ENCODE data around the gene CDH2. TPM values are rescaled to one million over a fixed set of nuclear protein-coding genes. Genes with fewer than 3 reads are reported as not detected.

Gene CDH2
- total and polyA plus RNA-seq, 2 experiments from 2014 or later: 14.7 to 36.9 TPM

- Mint-ChIP-seq H3K4me3 (no peak overlapping the region), H3K27ac (no peak overlapping the region), H3K27me3 (ENCODE audit: insufficient read depth, low read depth, poor library complexity) (no peaks in the 10 kb centered on the region), H3K36me3 (ENCODE audit: low read depth) (no peaks in the 10 kb centered on the region), H3K9me3 (no peaks in the 10 kb centered on the region), H3K4me1 (peaks cover 16% of the 10 kb centered on the region)
- no peaks in the 10 kb centered on the region for H3K36me3 ChIP-seq (ENCODE audit: insufficient read depth)
- DNase-seq (ENCODE audit: low spot score) (no peak), ATAC-seq (no peak)
- H3K4me2 ChIP-seq: no peak overlapping the region
- H3K9me2 ChIP-seq (ENCODE audit: insufficient read depth): no peaks in the 10 kb centered on the region
- H3K4me1 ChIP-seq (ENCODE audit: insufficient read depth): peaks cover 10% of the 10 kb centered on the region; the same call in 1 of the 2 replicates
- H2AFZ ChIP-seq: no peak overlapping the region
- no peaks in the 10 kb centered on the region for H3K27me3 ChIP-seq (ENCODE audit: insufficient read depth)
- no peaks in the 10 kb centered on the region for H4K20me1 ChIP-seq (replicated peaks; ENCODE audit: insufficient read depth)
- no peaks in the 10 kb centered on the region for H3F3A ChIP-seq (replicated peaks; ENCODE audit: low read depth)
- no peak overlapping the region for H3K27ac ChIP-seq (ENCODE audit: low read depth)
- H3K79me2 ChIP-seq (replicated peaks; ENCODE audit: insufficient read depth): no peaks in the 10 kb centered on the region
- no peak overlapping the region for H3K4me3 ChIP-seq
- no peak for TF ChIP-seq ZNF331 (CRISPR knock-in tag; IDR thresholded peaks at IDR 0.05; ENCODE audit: low read depth)
- no peak for TF ChIP-seq JUNB (IDR thresholded peaks at IDR 0.05; ENCODE audit: unreplicated experiment)
- TF ChIP-seq ETS1 (IDR thresholded peaks at IDR 0.05): no peak
- no peak for TF ChIP-seq NANOG (IDR thresholded peaks at IDR 0.05; ENCODE audit: borderline replicate concordance)
- TF ChIP-seq ZNF114 (CRISPR knock-in tag; IDR thresholded peaks at IDR 0.05): no peak
- TF ChIP-seq, protein P1, sequence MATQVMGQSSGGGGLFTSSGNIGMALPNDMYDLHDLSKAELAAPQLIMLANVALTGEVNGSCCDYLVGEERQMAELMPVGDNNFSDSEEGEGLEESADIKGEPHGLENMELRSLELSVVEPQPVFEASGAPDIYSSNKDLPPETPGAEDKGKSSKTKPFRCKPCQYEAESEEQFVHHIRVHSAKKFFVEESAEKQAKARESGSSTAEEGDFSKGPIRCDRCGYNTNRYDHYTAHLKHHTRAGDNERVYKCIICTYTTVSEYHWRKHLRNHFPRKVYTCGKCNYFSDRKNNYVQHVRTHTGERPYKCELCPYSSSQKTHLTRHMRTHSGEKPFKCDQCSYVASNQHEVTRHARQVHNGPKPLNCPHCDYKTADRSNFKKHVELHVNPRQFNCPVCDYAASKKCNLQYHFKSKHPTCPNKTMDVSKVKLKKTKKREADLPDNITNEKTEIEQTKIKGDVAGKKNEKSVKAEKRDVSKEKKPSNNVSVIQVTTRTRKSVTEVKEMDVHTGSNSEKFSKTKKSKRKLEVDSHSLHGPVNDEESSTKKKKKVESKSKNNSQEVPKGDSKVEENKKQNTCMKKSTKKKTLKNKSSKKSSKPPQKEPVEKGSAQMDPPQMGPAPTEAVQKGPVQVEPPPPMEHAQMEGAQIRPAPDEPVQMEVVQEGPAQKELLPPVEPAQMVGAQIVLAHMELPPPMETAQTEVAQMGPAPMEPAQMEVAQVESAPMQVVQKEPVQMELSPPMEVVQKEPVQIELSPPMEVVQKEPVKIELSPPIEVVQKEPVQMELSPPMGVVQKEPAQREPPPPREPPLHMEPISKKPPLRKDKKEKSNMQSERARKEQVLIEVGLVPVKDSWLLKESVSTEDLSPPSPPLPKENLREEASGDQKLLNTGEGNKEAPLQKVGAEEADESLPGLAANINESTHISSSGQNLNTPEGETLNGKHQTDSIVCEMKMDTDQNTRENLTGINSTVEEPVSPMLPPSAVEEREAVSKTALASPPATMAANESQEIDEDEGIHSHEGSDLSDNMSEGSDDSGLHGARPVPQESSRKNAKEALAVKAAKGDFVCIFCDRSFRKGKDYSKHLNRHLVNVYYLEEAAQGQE (IDR thresholded peaks at IDR 0.05; ENCODE audit: unreplicated experiment): no peak
- TF ChIP-seq CTCF (conservative IDR thresholded peaks at IDR 0.05; ENCODE audit: low read depth in 2 of 2): no peak
- TF ChIP-seq EZH2 (IDR thresholded peaks at IDR 0.05; ENCODE audit: low read depth, unreplicated experiment): no peak
- TF ChIP-seq STAT1 (IDR thresholded peaks at IDR 0.05; ENCODE audit: unreplicated experiment): no peak
- TF ChIP-seq, protein P2, sequence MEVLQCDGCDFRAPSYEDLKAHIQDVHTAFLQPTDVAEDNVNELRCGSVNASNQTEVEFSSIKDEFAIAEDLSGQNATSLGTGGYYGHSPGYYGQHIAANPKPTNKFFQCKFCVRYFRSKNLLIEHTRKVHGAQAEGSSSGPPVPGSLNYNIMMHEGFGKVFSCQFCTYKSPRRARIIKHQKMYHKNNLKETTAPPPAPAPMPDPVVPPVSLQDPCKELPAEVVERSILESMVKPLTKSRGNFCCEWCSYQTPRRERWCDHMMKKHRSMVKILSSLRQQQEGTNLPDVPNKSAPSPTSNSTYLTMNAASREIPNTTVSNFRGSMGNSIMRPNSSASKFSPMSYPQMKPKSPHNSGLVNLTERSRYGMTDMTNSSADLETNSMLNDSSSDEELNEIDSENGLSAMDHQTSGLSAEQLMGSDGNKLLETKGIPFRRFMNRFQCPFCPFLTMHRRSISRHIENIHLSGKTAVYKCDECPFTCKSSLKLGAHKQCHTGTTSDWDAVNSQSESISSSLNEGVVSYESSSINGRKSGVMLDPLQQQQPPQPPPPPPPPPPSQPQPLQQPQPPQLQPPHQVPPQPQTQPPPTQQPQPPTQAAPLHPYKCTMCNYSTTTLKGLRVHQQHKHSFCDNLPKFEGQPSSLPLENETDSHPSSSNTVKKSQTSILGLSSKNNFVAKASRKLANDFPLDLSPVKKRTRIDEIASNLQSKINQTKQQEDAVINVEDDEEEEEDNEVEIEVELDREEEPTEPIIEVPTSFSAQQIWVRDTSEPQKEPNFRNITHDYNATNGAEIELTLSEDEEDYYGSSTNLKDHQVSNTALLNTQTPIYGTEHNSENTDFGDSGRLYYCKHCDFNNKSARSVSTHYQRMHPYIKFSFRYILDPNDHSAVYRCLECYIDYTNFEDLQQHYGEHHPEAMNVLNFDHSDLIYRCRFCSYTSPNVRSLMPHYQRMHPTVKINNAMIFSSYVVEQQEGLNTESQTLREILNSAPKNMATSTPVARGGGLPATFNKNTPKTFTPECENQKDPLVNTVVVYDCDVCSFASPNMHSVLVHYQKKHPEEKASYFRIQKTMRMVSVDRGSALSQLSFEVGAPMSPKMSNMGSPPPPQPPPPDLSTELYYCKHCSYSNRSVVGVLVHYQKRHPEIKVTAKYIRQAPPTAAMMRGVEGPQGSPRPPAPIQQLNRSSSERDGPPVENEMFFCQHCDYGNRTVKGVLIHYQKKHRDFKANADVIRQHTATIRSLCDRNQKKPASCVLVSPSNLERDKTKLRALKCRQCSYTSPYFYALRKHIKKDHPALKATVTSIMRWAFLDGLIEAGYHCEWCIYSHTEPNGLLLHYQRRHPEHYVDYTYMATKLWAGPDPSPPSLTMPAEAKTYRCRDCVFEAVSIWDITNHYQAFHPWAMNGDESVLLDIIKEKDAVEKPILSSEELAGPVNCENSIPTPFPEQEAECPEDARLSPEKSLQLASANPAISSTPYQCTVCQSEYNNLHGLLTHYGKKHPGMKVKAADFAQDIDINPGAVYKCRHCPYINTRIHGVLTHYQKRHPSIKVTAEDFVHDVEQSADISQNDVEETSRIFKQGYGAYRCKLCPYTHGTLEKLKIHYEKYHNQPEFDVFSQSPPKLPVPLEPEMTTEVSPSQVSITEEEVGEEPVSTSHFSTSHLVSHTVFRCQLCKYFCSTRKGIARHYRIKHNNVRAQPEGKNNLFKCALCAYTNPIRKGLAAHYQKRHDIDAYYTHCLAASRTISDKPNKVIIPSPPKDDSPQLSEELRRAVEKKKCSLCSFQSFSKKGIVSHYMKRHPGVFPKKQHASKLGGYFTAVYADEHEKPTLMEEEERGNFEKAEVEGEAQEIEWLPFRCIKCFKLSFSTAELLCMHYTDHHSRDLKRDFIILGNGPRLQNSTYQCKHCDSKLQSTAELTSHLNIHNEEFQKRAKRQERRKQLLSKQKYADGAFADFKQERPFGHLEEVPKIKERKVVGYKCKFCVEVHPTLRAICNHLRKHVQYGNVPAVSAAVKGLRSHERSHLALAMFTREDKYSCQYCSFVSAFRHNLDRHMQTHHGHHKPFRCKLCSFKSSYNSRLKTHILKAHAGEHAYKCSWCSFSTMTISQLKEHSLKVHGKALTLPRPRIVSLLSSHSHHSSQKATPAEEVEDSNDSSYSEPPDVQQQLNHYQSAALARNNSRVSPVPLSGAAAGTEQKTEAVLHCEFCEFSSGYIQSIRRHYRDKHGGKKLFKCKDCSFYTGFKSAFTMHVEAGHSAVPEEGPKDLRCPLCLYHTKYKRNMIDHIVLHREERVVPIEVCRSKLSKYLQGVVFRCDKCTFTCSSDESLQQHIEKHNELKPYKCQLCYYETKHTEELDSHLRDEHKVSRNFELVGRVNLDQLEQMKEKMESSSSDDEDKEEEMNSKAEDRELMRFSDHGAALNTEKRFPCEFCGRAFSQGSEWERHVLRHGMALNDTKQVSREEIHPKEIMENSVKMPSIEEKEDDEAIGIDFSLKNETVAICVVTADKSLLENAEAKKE (CRISPR knock-in tag; IDR thresholded peaks at IDR 0.05): no peak
- TF ChIP-seq CREB1 (CRISPR knock-in tag; IDR thresholded peaks at IDR 0.05; ENCODE audit: low read depth): no peak
- TF ChIP-seq EZH2phosphoT487 (IDR thresholded peaks at IDR 0.05; ENCODE audit: unreplicated experiment): no peak
- no peak for TF ChIP-seq POLR2AphosphoS5 (IDR thresholded peaks at IDR 0.05; ENCODE audit: low read depth)
Observed at GRCh38 chr18:28116461-28116860, 60.5 kb downstream of the CDH2 start.
